HCT116 (cell line): ENCODE data around the gene PAX7.

Source experiments
- EZH2 ChIP-seq: fragments of 200-600 bp; sonication (generic); IDR thresholded peaks from 2 replicates; pipeline ENCODE4 v1.6.1; 2017; ENCODE audit warnings: antibody characterized with exemption, mixed run types
- EZH2phosphoT487 ChIP-seq: fragments of 200-600 bp; IDR thresholded peaks from 2 replicates; pipeline ENCODE4 v1.6.1; 2018; ENCODE audit warnings: antibody characterized with exemption, borderline replicate concordance
- YY1 ChIP-seq: IDR thresholded peaks from 2 replicates; pipeline ENCODE4 v1.6.1; 2011; ENCODE audit warnings: low read length, low read depth, moderate library complexity, mild to moderate bottlenecking; ENCODE audit not compliant: insufficient replicate concordance; ENCODE audit errors: extremely low read depth
- TF ChIP-seq, protein P1 (sequence below): IDR thresholded peaks from 2 replicates; pipeline ENCODE4 v1.6.1; 2012
- TF ChIP-seq, protein P2 (sequence below), 3 experiments: fragments of 200-600 bp in 1 of 3; sonication (generic) in 1 of 3; IDR thresholded peaks in 2 of 3; conservative IDR thresholded peaks in 1 of 3; 2 replicates each; pipeline ENCODE4 v1.5.1; 2012 to 2017; ENCODE audit warnings: low read depth in 2 of 3, low read length in 2 of 3, antibody characterized with exemption in 1 of 3, borderline replicate concordance in 1 of 3, control low read depth in 1 of 3, mild to moderate bottlenecking in 1 of 3, mixed read lengths in 1 of 3, mixed run types in 1 of 3, moderate library complexity in 1 of 3; ENCODE audit not compliant: insufficient read depth in 1 of 3
- TF ChIP-seq, protein P3 (sequence below): IDR thresholded peaks from 2 replicates; pipeline ENCODE4 v1.6.1; 2011; ENCODE audit warnings: mild to moderate bottlenecking, low read length, moderate library complexity; ENCODE audit not compliant: insufficient replicate concordance; ENCODE audit errors: extremely low read depth

DNA sequence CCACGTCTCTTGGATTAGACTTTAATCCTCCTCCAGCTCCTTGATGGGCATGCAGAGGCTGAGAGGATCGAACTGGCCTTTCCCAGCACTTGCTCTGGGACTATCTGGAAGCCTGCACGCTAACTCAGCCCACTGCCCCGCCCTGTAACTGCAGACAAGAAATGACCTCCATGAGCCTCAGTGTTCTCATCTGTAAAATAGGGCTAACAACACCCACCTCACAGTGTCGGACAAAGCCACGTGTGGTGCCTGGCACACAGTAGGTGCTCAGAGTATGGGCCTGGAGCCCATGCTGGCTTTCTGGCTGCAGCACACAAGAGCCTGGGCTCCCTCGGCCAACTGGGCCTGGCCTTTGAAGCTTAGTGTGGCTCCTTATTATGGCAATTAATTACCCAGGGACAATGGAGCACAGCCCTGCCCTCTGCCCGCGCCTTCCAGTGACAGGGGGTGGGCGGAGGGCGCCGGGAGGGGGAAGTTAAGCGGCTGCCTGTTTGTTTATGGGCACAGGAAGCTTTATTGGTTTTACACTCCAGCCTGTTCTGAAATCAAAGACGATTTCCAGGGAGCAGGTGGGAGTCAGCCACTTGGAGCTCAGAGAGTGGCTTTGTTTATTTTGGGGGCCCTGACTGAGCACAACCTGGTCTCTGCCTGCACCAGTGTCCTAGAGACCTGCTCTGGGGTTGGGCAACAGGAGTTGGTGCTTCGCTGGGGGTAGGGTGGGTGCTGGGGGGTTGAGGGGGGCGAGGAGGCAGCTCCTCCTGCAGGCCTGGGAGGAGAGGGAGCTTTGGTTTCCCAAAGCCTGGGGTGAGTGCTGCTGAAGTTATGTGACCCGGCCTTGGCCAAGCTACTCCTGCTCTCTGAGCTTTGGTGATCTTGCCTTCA lies 31.0 kb downstream of the PAX7 start:
- TF ChIP-seq, protein P1, sequence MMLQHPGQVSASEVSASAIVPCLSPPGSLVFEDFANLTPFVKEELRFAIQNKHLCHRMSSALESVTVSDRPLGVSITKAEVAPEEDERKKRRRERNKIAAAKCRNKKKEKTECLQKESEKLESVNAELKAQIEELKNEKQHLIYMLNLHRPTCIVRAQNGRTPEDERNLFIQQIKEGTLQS: no peak
- TF ChIP-seq, protein P2, sequence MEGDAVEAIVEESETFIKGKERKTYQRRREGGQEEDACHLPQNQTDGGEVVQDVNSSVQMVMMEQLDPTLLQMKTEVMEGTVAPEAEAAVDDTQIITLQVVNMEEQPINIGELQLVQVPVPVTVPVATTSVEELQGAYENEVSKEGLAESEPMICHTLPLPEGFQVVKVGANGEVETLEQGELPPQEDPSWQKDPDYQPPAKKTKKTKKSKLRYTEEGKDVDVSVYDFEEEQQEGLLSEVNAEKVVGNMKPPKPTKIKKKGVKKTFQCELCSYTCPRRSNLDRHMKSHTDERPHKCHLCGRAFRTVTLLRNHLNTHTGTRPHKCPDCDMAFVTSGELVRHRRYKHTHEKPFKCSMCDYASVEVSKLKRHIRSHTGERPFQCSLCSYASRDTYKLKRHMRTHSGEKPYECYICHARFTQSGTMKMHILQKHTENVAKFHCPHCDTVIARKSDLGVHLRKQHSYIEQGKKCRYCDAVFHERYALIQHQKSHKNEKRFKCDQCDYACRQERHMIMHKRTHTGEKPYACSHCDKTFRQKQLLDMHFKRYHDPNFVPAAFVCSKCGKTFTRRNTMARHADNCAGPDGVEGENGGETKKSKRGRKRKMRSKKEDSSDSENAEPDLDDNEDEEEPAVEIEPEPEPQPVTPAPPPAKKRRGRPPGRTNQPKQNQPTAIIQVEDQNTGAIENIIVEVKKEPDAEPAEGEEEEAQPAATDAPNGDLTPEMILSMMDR (IDR thresholded peaks at IDR 0.05 in 2 of 3, conservative IDR thresholded peaks at IDR 0.05 in 1 of 3; ENCODE audit: borderline replicate concordance in 1 of 3, insufficient read depth in 1 of 3, low read depth in 2 of 3, low read length in 2 of 3): no peak
- no peak for TF ChIP-seq YY1
- TF ChIP-seq EZH2: no peak
- TF ChIP-seq EZH2phosphoT487: no peak
- TF ChIP-seq, protein P3, sequence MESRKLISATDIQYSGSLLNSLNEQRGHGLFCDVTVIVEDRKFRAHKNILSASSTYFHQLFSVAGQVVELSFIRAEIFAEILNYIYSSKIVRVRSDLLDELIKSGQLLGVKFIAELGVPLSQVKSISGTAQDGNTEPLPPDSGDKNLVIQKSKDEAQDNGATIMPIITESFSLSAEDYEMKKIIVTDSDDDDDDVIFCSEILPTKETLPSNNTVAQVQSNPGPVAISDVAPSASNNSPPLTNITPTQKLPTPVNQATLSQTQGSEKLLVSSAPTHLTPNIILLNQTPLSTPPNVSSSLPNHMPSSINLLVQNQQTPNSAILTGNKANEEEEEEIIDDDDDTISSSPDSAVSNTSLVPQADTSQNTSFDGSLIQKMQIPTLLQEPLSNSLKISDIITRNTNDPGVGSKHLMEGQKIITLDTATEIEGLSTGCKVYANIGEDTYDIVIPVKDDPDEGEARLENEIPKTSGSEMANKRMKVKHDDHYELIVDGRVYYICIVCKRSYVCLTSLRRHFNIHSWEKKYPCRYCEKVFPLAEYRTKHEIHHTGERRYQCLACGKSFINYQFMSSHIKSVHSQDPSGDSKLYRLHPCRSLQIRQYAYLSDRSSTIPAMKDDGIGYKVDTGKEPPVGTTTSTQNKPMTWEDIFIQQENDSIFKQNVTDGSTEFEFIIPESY: no peak
